Neural progenitor cell (in vitro differentiated cells): ENCODE data around the gene COL24A1.

Experiments
- EZH2 ChIP-seq: fragments of 200-600 bp; sonication (generic); IDR thresholded peaks from 2 replicates; pipeline ENCODE4 v1.6.1; 2017; ENCODE audit warnings: antibody characterized with exemption, mild to moderate bottlenecking, moderate library complexity
- EZH2phosphoT487 ChIP-seq: fragments of 200-600 bp; sonication (generic); IDR thresholded peaks from 2 replicates; pipeline ENCODE4 v1.6.1; 2017; ENCODE audit warnings: antibody characterized with exemption
- TF ChIP-seq, protein P1 (sequence below): fragments of 200-600 bp; sonication (generic); IDR thresholded peaks from 2 replicates; pipeline ENCODE4 v1.5.1; 2017; ENCODE audit warnings: antibody characterized with exemption, mild to moderate bottlenecking

DNA sequence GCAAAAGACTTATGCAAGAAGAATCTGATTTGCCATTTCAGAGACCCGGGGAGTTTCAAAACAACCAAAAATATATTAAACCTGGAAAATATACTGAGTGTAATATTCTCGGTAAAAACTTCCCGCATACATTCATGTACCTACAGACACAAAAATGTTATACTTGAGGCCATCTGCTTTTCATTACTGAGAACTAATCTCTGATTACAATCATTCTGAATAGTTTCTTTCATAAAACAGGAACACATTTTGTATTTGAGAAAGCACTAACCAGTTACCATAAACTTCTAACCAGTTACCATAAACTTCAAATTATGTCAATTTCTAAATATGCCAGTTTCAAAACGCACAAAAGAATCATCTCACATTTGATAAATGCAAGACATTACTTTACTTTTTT is 456.1 kb downstream of the COL24A1 start:
- TF ChIP-seq, protein P1, sequence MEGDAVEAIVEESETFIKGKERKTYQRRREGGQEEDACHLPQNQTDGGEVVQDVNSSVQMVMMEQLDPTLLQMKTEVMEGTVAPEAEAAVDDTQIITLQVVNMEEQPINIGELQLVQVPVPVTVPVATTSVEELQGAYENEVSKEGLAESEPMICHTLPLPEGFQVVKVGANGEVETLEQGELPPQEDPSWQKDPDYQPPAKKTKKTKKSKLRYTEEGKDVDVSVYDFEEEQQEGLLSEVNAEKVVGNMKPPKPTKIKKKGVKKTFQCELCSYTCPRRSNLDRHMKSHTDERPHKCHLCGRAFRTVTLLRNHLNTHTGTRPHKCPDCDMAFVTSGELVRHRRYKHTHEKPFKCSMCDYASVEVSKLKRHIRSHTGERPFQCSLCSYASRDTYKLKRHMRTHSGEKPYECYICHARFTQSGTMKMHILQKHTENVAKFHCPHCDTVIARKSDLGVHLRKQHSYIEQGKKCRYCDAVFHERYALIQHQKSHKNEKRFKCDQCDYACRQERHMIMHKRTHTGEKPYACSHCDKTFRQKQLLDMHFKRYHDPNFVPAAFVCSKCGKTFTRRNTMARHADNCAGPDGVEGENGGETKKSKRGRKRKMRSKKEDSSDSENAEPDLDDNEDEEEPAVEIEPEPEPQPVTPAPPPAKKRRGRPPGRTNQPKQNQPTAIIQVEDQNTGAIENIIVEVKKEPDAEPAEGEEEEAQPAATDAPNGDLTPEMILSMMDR, result no peak
- TF ChIP-seq EZH2phosphoT487 (no peak), EZH2 (no peak)
